Measurements from ENCODE around the gene ZNF423.

The ZNF423 gene

DNA sequence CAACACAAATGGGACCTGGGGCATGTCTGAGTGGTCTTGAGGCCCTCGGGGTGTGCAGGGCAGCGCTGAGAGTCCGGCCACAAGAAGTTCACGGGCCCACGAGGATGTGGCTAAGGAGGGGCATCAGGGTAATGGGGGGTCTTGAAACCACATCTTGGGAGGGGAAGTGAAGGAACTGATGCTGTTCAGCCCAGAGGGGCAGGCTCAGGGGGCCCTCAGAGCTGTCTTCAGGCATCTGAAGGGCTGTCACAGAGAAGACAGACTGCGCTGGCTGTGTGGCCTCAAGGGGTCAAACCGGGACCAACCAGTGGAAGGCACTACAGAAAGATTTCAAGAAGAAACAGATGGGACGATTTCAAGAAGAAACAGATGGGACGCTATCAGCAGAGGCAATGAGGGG, 45.1 kb downstream of the ZNF423 start:
- Histone ChIP-seq H3K4me1 (ENCODE audit: insufficient read depth, low read length, severe bottlenecking) (no peaks in the 10 kb centered on the region), H3K9me2 (ENCODE audit: low read depth, low read length) (no peaks in the 10 kb centered on the region), H3K4me3 (ENCODE audit: low read depth, low read length, poor library complexity, severe bottlenecking) (no peak overlapping the region), H3K27me3 (ENCODE audit: insufficient read depth, low read length) (peaks cover 9% of the 10 kb centered on the region; the same call in 1 of the 2 replicates), H3F3A (ENCODE audit: insufficient read depth, low read length) (no peaks in the 10 kb centered on the region), H2AFZ (ENCODE audit: low read length) (no peak overlapping the region), H3K9me3 (ENCODE audit: low read length) (no peaks in the 10 kb centered on the region), H3K4me2 (ENCODE audit: low read length) (no peak overlapping the region), H4K20me1 (ENCODE audit: insufficient read depth, low read length) (no peaks in the 10 kb centered on the region), H3K27ac (ENCODE audit: low read depth, low read length, poor library complexity, severe bottlenecking) (no peak overlapping the region), H3K36me3 (ENCODE audit: insufficient read depth, low read length) (no peaks in the 10 kb centered on the region), H3K9ac (ENCODE audit: low read length) (no peak overlapping the region), H3K79me2 (ENCODE audit: insufficient read depth, low read length) (no peaks in the 10 kb centered on the region)
- TF ChIP-seq, protein P1, sequence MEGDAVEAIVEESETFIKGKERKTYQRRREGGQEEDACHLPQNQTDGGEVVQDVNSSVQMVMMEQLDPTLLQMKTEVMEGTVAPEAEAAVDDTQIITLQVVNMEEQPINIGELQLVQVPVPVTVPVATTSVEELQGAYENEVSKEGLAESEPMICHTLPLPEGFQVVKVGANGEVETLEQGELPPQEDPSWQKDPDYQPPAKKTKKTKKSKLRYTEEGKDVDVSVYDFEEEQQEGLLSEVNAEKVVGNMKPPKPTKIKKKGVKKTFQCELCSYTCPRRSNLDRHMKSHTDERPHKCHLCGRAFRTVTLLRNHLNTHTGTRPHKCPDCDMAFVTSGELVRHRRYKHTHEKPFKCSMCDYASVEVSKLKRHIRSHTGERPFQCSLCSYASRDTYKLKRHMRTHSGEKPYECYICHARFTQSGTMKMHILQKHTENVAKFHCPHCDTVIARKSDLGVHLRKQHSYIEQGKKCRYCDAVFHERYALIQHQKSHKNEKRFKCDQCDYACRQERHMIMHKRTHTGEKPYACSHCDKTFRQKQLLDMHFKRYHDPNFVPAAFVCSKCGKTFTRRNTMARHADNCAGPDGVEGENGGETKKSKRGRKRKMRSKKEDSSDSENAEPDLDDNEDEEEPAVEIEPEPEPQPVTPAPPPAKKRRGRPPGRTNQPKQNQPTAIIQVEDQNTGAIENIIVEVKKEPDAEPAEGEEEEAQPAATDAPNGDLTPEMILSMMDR (IDR thresholded peaks at IDR 0.05; ENCODE audit: low read length): no peak

DNA sequence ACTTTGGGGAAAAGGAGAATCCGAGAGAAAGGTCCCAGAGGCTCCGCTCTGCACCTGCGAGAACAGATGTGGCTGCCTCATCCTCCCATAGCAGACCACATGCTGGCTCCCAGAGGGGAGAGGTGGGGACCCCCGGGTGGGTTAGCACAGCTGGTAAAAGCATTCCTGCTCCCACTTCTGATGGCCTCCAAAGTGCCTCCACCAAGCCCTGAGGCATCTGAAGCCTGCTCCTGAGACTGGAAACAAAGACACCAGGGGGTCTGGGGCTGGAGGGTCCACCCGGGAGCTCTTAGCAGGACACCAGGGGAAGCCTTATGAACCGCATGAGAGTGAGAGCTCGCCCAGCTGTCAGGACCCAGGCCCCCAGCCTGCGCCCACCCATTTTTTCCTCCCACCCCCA, 46.4 kb downstream of the ZNF423 start:
- Histone ChIP-seq H3K9me3 (ENCODE audit: low read length) (no peaks in the 10 kb centered on the region), H2AFZ (ENCODE audit: low read length) (no peak overlapping the region), H3K27me3 (ENCODE audit: insufficient read depth, low read length) (peaks cover 5% of the 10 kb centered on the region; the same call in 1 of the 2 replicates), H3K36me3 (ENCODE audit: insufficient read depth, low read length) (no peaks in the 10 kb centered on the region), H3K4me3 (ENCODE audit: low read depth, low read length, poor library complexity, severe bottlenecking) (no peak overlapping the region), H3K79me2 (ENCODE audit: insufficient read depth, low read length) (no peaks in the 10 kb centered on the region), H3F3A (ENCODE audit: insufficient read depth, low read length) (no peaks in the 10 kb centered on the region), H3K4me1 (ENCODE audit: insufficient read depth, low read length, severe bottlenecking) (no peaks in the 10 kb centered on the region), H3K27ac (ENCODE audit: low read depth, low read length, poor library complexity, severe bottlenecking) (no peak overlapping the region), H3K9me2 (ENCODE audit: low read depth, low read length) (no peaks in the 10 kb centered on the region), H3K9ac (ENCODE audit: low read length) (no peak overlapping the region), H3K4me2 (ENCODE audit: low read length) (no peak overlapping the region), H4K20me1 (ENCODE audit: insufficient read depth, low read length) (no peaks in the 10 kb centered on the region)
- no peak for TF ChIP-seq EZH2 (IDR thresholded peaks at IDR 0.05; ENCODE audit: borderline replicate concordance, low read length)
- TF ChIP-seq, protein P1 (IDR thresholded peaks at IDR 0.05; ENCODE audit: low read length): no peak

DNA sequence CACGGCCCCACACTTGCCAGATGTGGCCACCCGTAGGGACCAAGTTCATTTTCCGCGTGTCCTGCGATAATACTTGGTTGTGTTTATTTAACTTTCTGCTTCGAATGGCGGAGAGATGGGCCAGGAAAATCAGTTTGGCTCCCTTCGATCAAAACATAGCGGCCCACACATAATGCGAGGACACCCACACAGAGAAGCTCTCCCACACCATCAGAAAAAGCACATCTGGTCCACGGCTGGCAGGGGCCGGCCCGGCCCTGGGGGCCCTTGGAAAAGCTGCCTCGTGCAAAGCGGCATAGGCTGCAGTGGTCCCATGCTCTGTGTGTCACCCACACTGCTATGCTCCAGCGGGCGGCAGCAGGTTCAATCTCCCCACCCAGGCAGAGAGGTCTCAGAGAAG, 46.9 kb downstream of the ZNF423 start:
- Histone ChIP-seq H3K36me3 (ENCODE audit: insufficient read depth, low read length) (no peaks in the 10 kb centered on the region), H3K27ac (ENCODE audit: low read depth, low read length, poor library complexity, severe bottlenecking) (no peak overlapping the region), H3K4me2 (ENCODE audit: low read length) (no peak overlapping the region), H4K20me1 (ENCODE audit: insufficient read depth, low read length) (no peaks in the 10 kb centered on the region), H2AFZ (ENCODE audit: low read length) (no peak overlapping the region), H3F3A (ENCODE audit: insufficient read depth, low read length) (no peaks in the 10 kb centered on the region), H3K27me3 (ENCODE audit: insufficient read depth, low read length) (peaks cover 5% of the 10 kb centered on the region; the same call in 1 of the 2 replicates), H3K79me2 (ENCODE audit: insufficient read depth, low read length) (no peaks in the 10 kb centered on the region), H3K4me3 (ENCODE audit: low read depth, low read length, poor library complexity, severe bottlenecking) (no peak overlapping the region), H3K9me3 (ENCODE audit: low read length) (no peaks in the 10 kb centered on the region), H3K9ac (ENCODE audit: low read length) (no peak overlapping the region), H3K4me1 (ENCODE audit: insufficient read depth, low read length, severe bottlenecking) (no peaks in the 10 kb centered on the region), H3K9me2 (ENCODE audit: low read depth, low read length) (no peaks in the 10 kb centered on the region)
- TF ChIP-seq, protein P1 (IDR thresholded peaks at IDR 0.05; ENCODE audit: low read length): no peak
- TF ChIP-seq EZH2 (IDR thresholded peaks at IDR 0.05; ENCODE audit: borderline replicate concordance, low read length): no peak
